Psoas muscle (tissue), 8 donors: ENCODE data around the gene EEFSEC. TPM values are rescaled to one million over a fixed set of nuclear protein-coding genes. Genes with fewer than 3 reads are reported as not detected.

Experiments
- ATAC-seq, 4 donors: fragments of 200-7000 bp; cut with Tn5 transposase; one replicate each; pipeline ENCODE4 v1.9.1; 2020; ENCODE audit warnings: moderate library complexity in 3 of 4, mild to moderate bottlenecking in 2 of 4
- DNase-seq, 2 donors: peaks; one replicate each; pipeline ENCODE4 v3.0.0-alpha.2; 2020
- H3K27ac ChIP-seq: fragments of 200-600 bp; one replicate; pipeline ENCODE4 v1.8.0; 2022
- H3K27me3 ChIP-seq, 3 donors: fragments of 200-600 bp in 1 of 3; one replicate each; pipeline versions ENCODE4 v1.6.1 to v1.8.0; 2013 to 2022; ENCODE audit warnings: low read length in 2 of 3, mild to moderate bottlenecking in 2 of 3, moderate library complexity in 1 of 3; ENCODE audit not compliant: insufficient read depth in 3 of 3
- H3K36me3 ChIP-seq, 2 donors: fragments of 200-600 bp in 1 of 2; one replicate each; pipeline versions ENCODE4 v1.6.1 to v1.8.0; 2013 to 2022; ENCODE audit warnings: low read depth in 1 of 2, mild to moderate bottlenecking in 1 of 2, moderate library complexity in 1 of 2; ENCODE audit not compliant: insufficient read depth in 1 of 2
- H3K4me1 ChIP-seq: fragments of 200-600 bp; one replicate; pipeline ENCODE4 v1.8.0; 2022
- H3K4me3 ChIP-seq: fragments of 200-600 bp; one replicate; pipeline ENCODE4 v1.8.0; 2022; ENCODE audit warnings: mild to moderate bottlenecking
- H3K9me3 ChIP-seq: fragments of 200-600 bp; one replicate; pipeline ENCODE4 v1.8.0; 2022
- WGBS, 3 donors: extraction: QIAGEN DNeasy Blood & Tissue Kit; methylation state at CpG; one replicate each; pipeline versions ENCODE4 v1.1.6 to v1.1.7; 2013; 5-methylcytosine and 5-hydroxymethylcytosine counted together
- intact Hi-C, 2 donors: fragments of 100-400 bp; cut with DNase I; formaldehyde crosslinking; loops; one replicate each; pipeline versions ENCODE4 v1.11.0 to v1.14.2; 2022
- polyA plus RNA-seq, 3 donors: library from polyadenylated mRNA; stranded (reverse); fragments of 200-250 nt; gene quantifications; one replicate each; pipeline ENCODE4 v1.2.3, GENCODE V29; 2013
- total RNA-seq, 4 donors: library from RNA; stranded (reverse); fragmentation: NEBNext Ultra II Directional in 2 of 4; extraction: Animal tissue kit (Norgen Biotek cat#: 25700) in 2 of 4; gene quantifications; one replicate each; pipeline versions ENCODE4 v1.2.1 to v1.2.4, GENCODE V29; 2021 to 2023
- TF ChIP-seq, protein P1 (sequence below): fragments of 200-600 bp; IDR thresholded peaks from one replicate; pipeline ENCODE4 v1.8.0; 2022; ENCODE audit warnings: antibody characterized with exemption
- donor health status: healthy with polysubstance abuse.
- donor health status: DM: no; HTN: no; CAD: no; lungs with moderate emphysema.
- donor health status: Bipolar disorder and iron deficiency.
- donor health status: healthy.
- donor health status: DM: yes; HTN: yes; CAD: no.
- donor health status: DM: no; HTN: no; CAD: no.
- donor health status: DM: no; HTN: no; CAD: no.
- donor health status: DM: yes; HTN: yes; CAD: no.

The EEFSEC gene
- total and polyA plus RNA-seq, 7 donors: 10.7 to 18.9 (median 14.0) TPM

DNA sequence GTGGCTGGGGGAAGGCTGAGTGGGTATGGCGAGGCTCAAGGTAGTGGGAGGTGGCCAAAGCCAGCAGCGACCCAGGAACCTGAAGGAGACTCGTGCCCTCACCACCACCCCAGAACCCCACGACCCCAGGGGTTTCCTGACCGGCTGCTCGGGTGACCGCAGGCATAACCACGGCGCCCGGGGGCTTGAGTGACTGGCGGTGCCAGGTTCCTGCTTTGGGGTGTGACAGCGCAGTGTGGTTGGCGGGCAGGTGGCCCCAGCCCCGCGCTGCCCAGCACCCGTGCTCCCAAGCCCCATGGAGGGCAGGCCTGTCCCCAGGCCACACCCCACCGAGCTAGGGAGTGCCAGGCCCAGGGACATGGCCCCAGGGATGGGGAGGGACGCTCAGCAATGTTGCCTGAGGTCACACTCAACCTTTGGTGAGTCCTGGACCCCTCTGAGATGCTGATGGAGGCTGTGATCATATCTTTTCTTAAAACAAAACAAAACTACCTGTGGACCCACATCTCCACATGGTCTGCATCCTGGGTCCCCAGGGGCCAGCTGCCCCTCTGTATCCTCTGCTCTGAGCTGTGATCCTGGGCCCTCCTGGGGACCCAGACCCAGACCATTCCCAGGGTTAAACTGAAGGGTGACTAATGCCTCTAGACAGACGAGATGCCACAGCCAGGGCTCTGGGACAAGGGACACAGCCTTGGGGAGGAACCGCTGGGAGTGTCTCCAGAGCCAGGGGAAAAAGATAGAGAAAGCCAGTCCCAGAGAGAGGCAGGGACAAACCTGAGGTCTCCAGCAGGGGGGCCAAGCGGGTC lies 300.4 kb downstream of the EEFSEC start:
- TF ChIP-seq, protein P1, sequence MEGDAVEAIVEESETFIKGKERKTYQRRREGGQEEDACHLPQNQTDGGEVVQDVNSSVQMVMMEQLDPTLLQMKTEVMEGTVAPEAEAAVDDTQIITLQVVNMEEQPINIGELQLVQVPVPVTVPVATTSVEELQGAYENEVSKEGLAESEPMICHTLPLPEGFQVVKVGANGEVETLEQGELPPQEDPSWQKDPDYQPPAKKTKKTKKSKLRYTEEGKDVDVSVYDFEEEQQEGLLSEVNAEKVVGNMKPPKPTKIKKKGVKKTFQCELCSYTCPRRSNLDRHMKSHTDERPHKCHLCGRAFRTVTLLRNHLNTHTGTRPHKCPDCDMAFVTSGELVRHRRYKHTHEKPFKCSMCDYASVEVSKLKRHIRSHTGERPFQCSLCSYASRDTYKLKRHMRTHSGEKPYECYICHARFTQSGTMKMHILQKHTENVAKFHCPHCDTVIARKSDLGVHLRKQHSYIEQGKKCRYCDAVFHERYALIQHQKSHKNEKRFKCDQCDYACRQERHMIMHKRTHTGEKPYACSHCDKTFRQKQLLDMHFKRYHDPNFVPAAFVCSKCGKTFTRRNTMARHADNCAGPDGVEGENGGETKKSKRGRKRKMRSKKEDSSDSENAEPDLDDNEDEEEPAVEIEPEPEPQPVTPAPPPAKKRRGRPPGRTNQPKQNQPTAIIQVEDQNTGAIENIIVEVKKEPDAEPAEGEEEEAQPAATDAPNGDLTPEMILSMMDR: no peak
- H3K27me3 ChIP-seq: peaks cover 0 to 17% (median 7%) of the 10 kb centered on the region in 3 donors
- H3K36me3 ChIP-seq: no peaks in the 10 kb centered on the region
- no peak overlapping the region for H3K4me3 ChIP-seq
- intact Hi-C loops: no loop called here
- 80 to 82% (median 81%) methylated on average over 20 to 21 of the region's 21 CpGs for WGBS, 3 donors
- no peak for ATAC-seq
- no peak for DNase-seq
- no peaks in the 10 kb centered on the region for H3K9me3 ChIP-seq
- no peaks in the 10 kb centered on the region for H3K4me1 ChIP-seq
- no peak overlapping the region for H3K27ac ChIP-seq

DNA sequence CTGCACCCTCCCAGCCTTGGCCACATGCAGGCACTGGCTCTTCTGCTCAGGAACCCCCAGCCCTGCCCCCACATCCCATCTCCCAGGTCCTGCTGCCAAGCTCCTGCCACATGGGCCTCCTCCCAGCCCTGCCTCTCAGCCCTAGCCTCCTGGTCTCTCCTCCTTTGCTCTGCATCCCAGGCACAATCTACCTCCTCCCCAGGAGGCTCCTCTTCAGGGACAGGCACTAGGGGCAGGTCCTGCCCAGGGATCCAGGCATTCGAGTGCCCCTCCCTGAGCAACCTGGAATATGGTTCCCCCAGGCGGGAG lies 301.0 kb downstream of the EEFSEC start:
- Histone ChIP-seq H3K36me3 (no peaks in the 10 kb centered on the region), H3K4me1 (no peaks in the 10 kb centered on the region), H3K27ac (no peak overlapping the region), H3K9me3 (no peaks in the 10 kb centered on the region), H3K27me3 (peaks cover 0 to 17% (median 7%) of the 10 kb centered on the region in 3 donors), H3K4me3 (no peak overlapping the region)
- DNase-seq (no peak), ATAC-seq (no peak)
- WGBS, 3 donors: 89 to 94% (median 93%) methylated on average over 2 of the region's 2 CpGs
- intact Hi-C loops: no loop called here
- TF ChIP-seq, protein P1: no peak

DNA sequence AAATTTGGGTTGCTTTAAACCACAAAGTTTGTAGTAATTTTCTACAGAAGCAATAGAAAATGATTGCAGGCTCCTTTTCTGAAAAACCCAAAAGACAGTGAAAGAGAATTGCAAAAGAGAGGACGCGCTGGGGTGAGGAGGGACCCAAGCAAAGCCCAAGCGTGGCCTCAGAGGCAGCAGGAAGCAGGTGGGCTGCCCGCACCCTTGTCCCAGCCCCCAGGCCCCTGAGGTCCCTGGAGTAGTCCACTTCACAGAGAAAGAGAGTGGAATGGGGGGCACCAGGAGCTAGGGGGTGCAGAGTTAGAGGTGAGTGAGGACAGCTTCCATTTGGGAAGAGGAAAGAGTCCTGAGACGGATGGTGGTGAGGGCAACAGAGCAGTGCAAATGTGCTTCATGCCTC lies 301.8 kb downstream of the EEFSEC start:
- TF ChIP-seq, protein P1: no peak
- Histone ChIP-seq H3K9me3 (no peaks in the 10 kb centered on the region), H3K27me3 (peaks cover 0 to 17% (median 7%) of the 10 kb centered on the region in 3 donors), H3K4me3 (no peak overlapping the region), H3K4me1 (no peaks in the 10 kb centered on the region), H3K36me3 (no peaks in the 10 kb centered on the region), H3K27ac (no peak overlapping the region)
- DNase-seq: no peak
- no peak for ATAC-seq
- intact Hi-C loops: no loop called here
- WGBS, 3 donors: 78 to 82% (median 79%) methylated on average over 5 of the region's 5 CpGs

DNA sequence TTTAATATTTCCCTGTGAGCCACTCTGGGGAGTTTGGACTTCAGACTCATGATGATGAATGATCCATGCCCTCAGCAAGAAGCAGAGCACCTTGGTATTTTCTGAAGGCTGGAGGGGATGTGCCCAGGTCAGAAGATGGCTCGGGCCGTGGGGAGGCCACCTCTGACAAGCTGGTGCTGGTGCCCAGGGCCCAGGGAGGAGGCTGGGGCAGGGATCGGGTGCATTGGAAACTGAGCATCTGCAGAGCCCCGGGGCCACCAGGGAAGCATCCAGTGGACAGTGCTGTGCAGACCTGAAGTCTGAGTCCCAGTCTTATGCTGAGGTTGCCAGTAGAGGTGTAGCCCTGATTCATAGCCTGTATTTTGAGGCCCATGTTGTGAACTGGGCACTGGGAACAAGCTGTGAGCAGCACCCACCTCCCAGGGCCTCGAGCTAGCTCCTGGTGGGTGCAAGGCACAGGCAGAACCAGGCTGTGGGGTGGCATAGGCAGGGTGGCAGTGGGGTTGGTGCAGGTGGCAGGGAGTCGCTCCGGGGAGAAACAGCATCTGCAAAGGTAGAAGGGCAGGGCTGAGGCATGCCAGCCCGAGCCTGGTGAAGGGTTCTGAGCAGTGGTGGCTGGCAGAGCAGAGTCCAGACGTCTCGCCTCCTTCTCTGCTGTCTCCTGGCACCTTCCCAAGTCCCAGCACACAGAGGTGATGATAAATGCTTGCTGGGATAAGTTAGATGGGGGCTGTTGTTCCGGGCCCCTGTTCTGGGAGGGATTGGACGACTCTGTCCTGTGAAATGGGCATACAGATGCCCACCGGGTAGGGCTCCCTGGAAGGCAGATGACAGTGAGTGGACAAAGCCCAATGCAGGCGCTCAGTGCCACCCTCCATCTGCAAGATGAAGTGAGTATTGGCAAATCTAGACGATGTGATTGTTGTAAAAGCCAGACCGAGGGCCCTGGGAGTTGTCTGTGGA lies 302.8 kb downstream of the EEFSEC start:
- peaks cover 0 to 17% (median 7%) of the 10 kb centered on the region in 3 donors for H3K27me3 ChIP-seq
- WGBS, 3 donors: 65 to 73% (median 71%) methylated on average over 16 of the region's 16 CpGs

More for the DNA sequence above, 302.8 kb downstream of the EEFSEC start:
- ATAC-seq (no peak), DNase-seq (no peak)
- Histone ChIP-seq H3K4me3 (no peak overlapping the region), H3K36me3 (no peaks in the 10 kb centered on the region), H3K27ac (no peak overlapping the region), H3K9me3 (no peaks in the 10 kb centered on the region), H3K4me1 (no peaks in the 10 kb centered on the region)
- intact Hi-C loops: no loop called here
- TF ChIP-seq, protein P1: no peak
